Glutamatergic neuron (in vitro differentiated cells): ENCODE data around the gene ATP6V0A4. TPM values are rescaled to one million over a fixed set of nuclear protein-coding genes. Genes with fewer than 3 reads are reported as not detected.
"Not testable (repeated sequence)": the region's sequence is repeated elsewhere in the genome, so short reads cannot be mapped to it uniquely, and the experiment has no call there.

Source experiments
- DNase-seq: peaks from one replicate; pipeline ENCODE4 v3.0.0; 2022
- H3K27ac Mint-ChIP-seq: one replicate; pipeline ENCODE4 v1.8.0; 2020; ENCODE audit warnings: mild to moderate bottlenecking, mixed read lengths, inconsistent platforms; ENCODE audit not compliant: unreplicated experiment
- H3K27me3 Mint-ChIP-seq: one replicate; pipeline ENCODE4 v1.8.0; 2020; ENCODE audit warnings: mild to moderate bottlenecking, moderate library complexity, mixed read lengths, inconsistent platforms; ENCODE audit not compliant: unreplicated experiment
- H3K36me3 Mint-ChIP-seq: one replicate; pipeline ENCODE4 v1.8.0; 2020; ENCODE audit warnings: mild to moderate bottlenecking, mixed read lengths, inconsistent platforms; ENCODE audit not compliant: unreplicated experiment
- H3K4me1 Mint-ChIP-seq: one replicate; pipeline ENCODE4 v1.8.0; 2020; ENCODE audit warnings: mild to moderate bottlenecking, low read depth, mixed read lengths, inconsistent platforms; ENCODE audit not compliant: unreplicated experiment
- H3K4me3 Mint-ChIP-seq: one replicate; pipeline ENCODE4 v1.8.0; 2020; ENCODE audit warnings: mild to moderate bottlenecking, mixed read lengths, inconsistent platforms; ENCODE audit not compliant: unreplicated experiment
- H3K9me3 Mint-ChIP-seq: one replicate; pipeline ENCODE4 v1.8.0; 2020; ENCODE audit warnings: mild to moderate bottlenecking, moderate library complexity, mixed read lengths, inconsistent platforms; ENCODE audit not compliant: unreplicated experiment
- CTCF ChIP-seq: fragments of 200-600 bp; sonication (generic); IDR thresholded peaks from one replicate; pipeline ENCODE4 v1.5.0; 2021; ENCODE audit not compliant: partially characterized antibody, unreplicated experiment
- total RNA-seq: library from RNA; stranded (reverse); fragmentation: NEBNext Ultra II Directional; extraction: Animal tissue kit (Norgen Biotek cat#: 25700); gene quantifications from one replicate; pipeline ENCODE4 v1.2.1, GENCODE V29; 2021; ENCODE audit not compliant: unreplicated experiment

Gene ATP6V0A4
- total RNA-seq, 1 donor from 2014 or later, result not detected

DNA sequence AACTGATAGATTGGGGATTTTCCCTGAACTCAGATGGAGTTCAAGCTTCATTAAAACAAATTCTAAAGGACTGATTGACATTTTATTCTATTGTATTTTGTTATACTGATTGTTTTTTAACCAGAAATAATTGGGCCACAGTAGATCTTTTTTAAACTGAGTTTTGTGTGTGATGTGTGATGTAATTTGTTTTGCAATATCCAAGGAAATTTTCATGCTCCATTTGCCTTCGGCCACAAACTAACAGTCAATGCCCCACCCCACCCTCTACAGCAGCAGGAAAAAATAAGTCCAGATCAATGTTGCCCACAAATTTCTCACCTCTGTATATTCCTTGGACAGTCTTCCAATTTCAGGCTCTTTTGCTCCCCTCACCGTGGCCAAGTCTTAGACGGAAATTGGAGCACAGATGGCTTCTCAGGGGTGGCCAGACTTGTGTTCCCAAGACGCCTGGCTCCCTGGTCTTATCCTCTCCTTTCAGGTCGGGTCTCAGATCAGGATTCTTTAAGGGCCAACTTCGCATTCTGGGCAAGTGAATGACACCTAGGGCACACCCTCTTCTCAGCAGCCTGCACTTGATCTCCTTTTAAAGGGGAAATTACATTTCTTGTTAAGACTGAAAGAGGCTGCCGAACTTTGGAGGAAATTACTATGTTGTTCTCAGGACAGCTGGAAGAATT is 97.0 kb downstream of the ATP6V0A4 start, which contains the start of gene SVOPL:
Gene SVOPL, minus strand, starts transcription at position 506 of the 680 bp plus-strand sequence. CDS start 22,317 bp downstream, outside the sequence.
- H3K4me3 Mint-ChIP-seq, result no peak within 1 kb of the TSS
- no peak for DNase-seq
- H3K36me3 Mint-ChIP-seq, result no peaks in the 10 kb centered on the region
- H3K27me3 Mint-ChIP-seq, result peaks cover 4% of the 10 kb centered on the region
- TF ChIP-seq CTCF, result no peak
- no peak within 1 kb of the TSS for H3K27ac Mint-ChIP-seq
- H3K9me3 Mint-ChIP-seq, result no peaks in the 10 kb centered on the region
- H3K4me1 Mint-ChIP-seq, result no peaks in the 10 kb centered on the region

GRCh38 chr7:138699661-138700060 is 98.3 kb downstream of the ATP6V0A4 start:
- TF ChIP-seq CTCF, result no peak
- no peak for DNase-seq
- Mint-ChIP-seq H3K4me1 (no peaks in the 10 kb centered on the region), H3K36me3 (no peaks in the 10 kb centered on the region), H3K9me3 (no peaks in the 10 kb centered on the region), H3K27me3 (peaks cover 4% of the 10 kb centered on the region), H3K27ac (no peak overlapping the region), H3K4me3 (no peak overlapping the region)

GRCh38 chr7:138698281-138698680 is 99.7 kb downstream of the ATP6V0A4 start:
- no peaks in the 10 kb centered on the region for H3K4me1 Mint-ChIP-seq
- H3K4me3 Mint-ChIP-seq, result no peak overlapping the region
- no peak overlapping the region for H3K27ac Mint-ChIP-seq
- H3K9me3 Mint-ChIP-seq, result no peaks in the 10 kb centered on the region
- H3K36me3 Mint-ChIP-seq, result no peaks in the 10 kb centered on the region
- TF ChIP-seq CTCF, result no peak
- DNase-seq, result no peak
- H3K27me3 Mint-ChIP-seq, result peaks cover 4% of the 10 kb centered on the region

DNA sequence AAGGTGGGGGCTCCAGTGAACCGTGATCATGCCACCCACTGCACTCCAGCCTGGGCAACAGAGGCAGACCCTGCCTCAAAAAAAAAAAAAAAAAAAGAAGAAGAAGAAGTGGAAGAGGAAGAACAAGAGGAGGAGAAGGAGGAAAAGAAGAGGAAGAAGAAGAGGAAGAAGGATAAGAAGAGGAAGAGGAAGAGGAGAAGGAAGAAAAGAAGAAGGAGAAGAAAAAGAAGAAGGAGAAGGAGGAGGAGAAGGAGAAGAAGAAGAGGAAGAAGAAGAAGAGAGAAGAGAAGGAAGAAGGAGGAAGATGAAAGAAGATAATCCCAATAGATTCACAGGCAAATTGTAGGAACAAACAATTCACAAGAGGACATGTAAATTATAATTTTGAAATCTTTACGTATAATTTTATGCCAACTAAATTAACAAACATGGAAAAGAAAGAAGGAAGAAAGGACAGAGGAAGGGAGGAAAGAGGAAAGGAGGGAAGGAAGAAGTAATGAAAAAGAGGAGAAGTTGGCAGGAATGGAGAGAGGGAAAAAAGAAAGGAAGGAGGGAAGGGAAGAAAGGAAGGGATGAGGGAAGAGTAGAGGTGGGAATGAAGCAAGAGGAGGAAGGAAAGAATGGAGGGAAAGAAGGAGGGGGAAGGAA is 100.3 kb downstream of the ATP6V0A4 start:
- Mint-ChIP-seq H3K27ac (no peak overlapping the region), H3K27me3 (peaks cover 3% of the 10 kb centered on the region), H3K4me1 (no peaks in the 10 kb centered on the region), H3K9me3 (no peaks in the 10 kb centered on the region), H3K36me3 (no peaks in the 10 kb centered on the region), H3K4me3 (no peak overlapping the region)
- TF ChIP-seq CTCF, result no peak
- no peak for DNase-seq

GRCh38 chr7:138695776-138696175 is 102.2 kb downstream of the ATP6V0A4 start:
- H3K36me3 Mint-ChIP-seq, H3K27ac Mint-ChIP-seq, H3K4me3 Mint-ChIP-seq, H3K9me3 Mint-ChIP-seq, DNase-seq, H3K4me1 Mint-ChIP-seq, H3K27me3 Mint-ChIP-seq: not testable (repeated sequence)
